ENCODE results near the gene CCL17.
A peak's percentile ranks its signal among the peaks of the same experiment; 100 is the strongest.
"Not testable (repeated sequence)": the region's sequence is repeated elsewhere in the genome, so short reads cannot be mapped to it uniquely, and the experiment has no call there.

Gene CCL17

GRCh38 chr16:57374925-57375465, 29.6 kb upstream of the CCL17 start:
- not testable (repeated sequence) for H4K8ac ChIP-seq (ENCODE audit: low read length); H3K23ac ChIP-seq (ENCODE audit: low read length in 2 of 2); H3K4me3 ChIP-seq (ENCODE audit: insufficient read depth in 1 of 2, low read depth in 1 of 2, low read length in 2 of 2); H2BK120ac ChIP-seq (ENCODE audit: low read depth, low read length); H3K4ac ChIP-seq (ENCODE audit: low read depth in 1 of 2, low read length in 2 of 2); H2BK12ac ChIP-seq (ENCODE audit: low read length in 2 of 2); H2BK5ac ChIP-seq (ENCODE audit: low read depth, low read length, poor library complexity, severe bottlenecking); DNase-seq; H3K14ac ChIP-seq (ENCODE audit: low read length in 2 of 2); H2BK15ac ChIP-seq (ENCODE audit: low read depth, poor library complexity, severe bottlenecking); H3K9ac ChIP-seq (ENCODE audit: low read length); H2AFZ ChIP-seq (ENCODE audit: low read depth, low read length); H3K27ac ChIP-seq (ENCODE audit: low read length, poor library complexity, severe bottlenecking); H3K18ac ChIP-seq (ENCODE audit: low read depth in 1 of 2, low read length in 2 of 2); H4K91ac ChIP-seq (ENCODE audit: low read length); H3K9me3 ChIP-seq (ENCODE audit: control insufficient read depth, low read length); H2AK5ac ChIP-seq (ENCODE audit: low read length, severe bottlenecking); H3K4me2 ChIP-seq (ENCODE audit: low read length, poor library complexity, severe bottlenecking)
- H3K27me3 ChIP-seq (ENCODE audit: control insufficient read depth in 1 of 2, insufficient read depth in 1 of 2, low read length in 2 of 2), result peaks cover 0 to 50% of the 10 kb centered on the region in 2 experiments
- H3K4me1 ChIP-seq (ENCODE audit: control insufficient read depth, insufficient read depth, low read depth, low read length), result peaks cover 32% of the 10 kb centered on the region
- peaks cover 22% of the 10 kb centered on the region for H3K79me1 ChIP-seq (replicated peaks; ENCODE audit: low read length, poor library complexity, severe bottlenecking)
- peaks cover 0 to 14% of the 10 kb centered on the region in 2 experiments for H3K36me3 ChIP-seq (ENCODE audit: control insufficient read depth in 1 of 2, insufficient read depth in 2 of 2, low read depth in 1 of 2, low read length in 2 of 2)
- WGBS, result 96% methylated on average over 7 of the region's 8 CpGs

DNA sequence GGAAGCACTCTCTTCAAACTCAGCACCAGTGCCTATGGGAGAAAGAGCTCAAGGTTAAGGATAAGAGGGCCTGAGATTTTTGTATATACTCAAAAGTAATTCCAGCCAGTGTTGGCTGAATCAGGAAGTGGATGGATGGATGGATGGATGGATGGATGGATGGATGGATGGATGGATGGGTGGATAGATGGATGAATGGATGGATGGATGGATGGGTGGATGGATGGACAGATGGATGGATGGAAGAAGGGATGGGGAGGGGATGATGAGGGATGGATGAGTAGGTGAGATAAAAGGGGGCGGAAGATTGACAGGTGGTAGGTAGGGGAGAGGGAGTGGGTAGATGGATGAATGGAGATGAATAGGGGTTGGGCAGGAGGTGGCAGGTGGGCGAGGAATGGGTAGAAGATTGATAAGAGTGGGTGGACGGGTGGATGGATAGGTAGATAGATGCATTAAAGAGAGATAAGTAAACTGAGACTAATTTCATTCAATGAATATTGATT, 28.2 kb upstream of the CCL17 start:
- no peak overlapping the region for H3K14ac ChIP-seq (ENCODE audit: low read length in 2 of 2)
- no peak overlapping the region for H4K8ac ChIP-seq (ENCODE audit: low read length)
- no peak overlapping the region for H4K91ac ChIP-seq (ENCODE audit: low read length)
- H3K27ac ChIP-seq (ENCODE audit: low read length, poor library complexity, severe bottlenecking), result no peak overlapping the region
- H3K4ac ChIP-seq (ENCODE audit: low read depth in 1 of 2, low read length in 2 of 2), result no peak overlapping the region
- H2AFZ ChIP-seq (ENCODE audit: low read depth, low read length), result no peak overlapping the region
- no peak overlapping the region for H2AK5ac ChIP-seq (ENCODE audit: low read length, severe bottlenecking)
- peaks cover 0 to 26% of the 10 kb centered on the region in 2 experiments for H3K36me3 ChIP-seq (ENCODE audit: control insufficient read depth in 1 of 2, insufficient read depth in 2 of 2, low read depth in 1 of 2, low read length in 2 of 2)
- H3K9ac ChIP-seq (ENCODE audit: low read length), result no peak overlapping the region
- peaks cover 28% of the 10 kb centered on the region for H3K79me1 ChIP-seq (replicated peaks; ENCODE audit: low read length, poor library complexity, severe bottlenecking)
- DNase-seq, result no peak
- H2BK120ac ChIP-seq (ENCODE audit: low read depth, low read length), result no peak overlapping the region
- H3K27me3 ChIP-seq (ENCODE audit: control insufficient read depth in 1 of 2, insufficient read depth in 1 of 2, low read length in 2 of 2), result peaks cover 0 to 47% of the 10 kb centered on the region in 2 experiments
- H2BK5ac ChIP-seq (ENCODE audit: low read depth, low read length, poor library complexity, severe bottlenecking), result no peak overlapping the region
- no peak overlapping the region for H3K23ac ChIP-seq (ENCODE audit: low read length in 2 of 2)
- no peak overlapping the region for H3K18ac ChIP-seq (ENCODE audit: low read depth in 1 of 2, low read length in 2 of 2)
- H3K4me2 ChIP-seq (ENCODE audit: low read length, poor library complexity, severe bottlenecking), result no peak overlapping the region
- 95% methylated on average over 3 of the region's 3 CpGs for WGBS
- H2BK15ac ChIP-seq (ENCODE audit: low read depth, poor library complexity, severe bottlenecking), result no peak overlapping the region
- peaks cover 35% of the 10 kb centered on the region for H3K4me1 ChIP-seq (ENCODE audit: control insufficient read depth, insufficient read depth, low read depth, low read length)
- no peak overlapping the region for H2BK12ac ChIP-seq (ENCODE audit: low read length in 2 of 2)
- no peak overlapping the region for H3K4me3 ChIP-seq (ENCODE audit: insufficient read depth in 1 of 2, low read depth in 1 of 2, low read length in 2 of 2)
- no peaks in the 10 kb centered on the region for H3K9me3 ChIP-seq (ENCODE audit: control insufficient read depth, low read length)

DNA sequence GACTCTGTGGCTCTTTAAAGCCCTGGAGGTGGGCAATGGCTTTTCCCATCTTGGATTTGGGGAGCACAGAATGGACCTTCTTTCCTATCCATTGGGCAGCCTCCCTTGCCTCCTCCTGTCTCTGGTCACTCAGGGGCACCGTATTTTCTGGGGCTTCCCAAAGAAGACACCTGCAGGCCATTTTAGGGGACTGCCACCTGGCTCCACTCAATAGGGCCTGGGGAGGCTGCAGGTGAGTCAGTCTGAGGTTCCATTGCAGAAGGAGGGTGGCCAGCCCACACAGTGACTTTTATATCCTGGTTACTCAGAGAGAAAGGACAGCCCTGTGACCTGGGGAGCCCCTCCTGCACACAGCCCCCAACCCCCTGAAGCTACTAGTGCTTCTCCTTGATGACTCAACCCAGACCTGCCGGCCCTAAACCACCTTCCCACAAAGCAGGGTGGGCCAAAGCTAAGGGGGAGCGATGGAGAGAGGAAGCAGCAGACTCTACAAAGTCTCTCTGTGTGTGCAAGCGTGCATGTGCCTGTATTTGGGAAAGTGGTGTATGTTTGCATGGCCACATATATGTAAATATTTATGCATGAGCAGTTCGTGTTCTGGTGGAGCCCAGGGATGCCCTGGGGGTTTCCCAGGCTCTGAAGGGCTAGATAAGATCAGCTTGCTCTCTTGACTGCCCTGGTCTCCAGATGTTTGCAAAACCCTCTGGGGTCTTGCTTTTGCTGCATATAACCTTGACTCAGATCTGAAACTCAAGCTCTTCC, 27.3 kb upstream of the CCL17 start:
- DNase-seq, result peak; percentile 94
- Histone ChIP-seq H2AFZ (ENCODE audit: low read depth, low read length) (no peak overlapping the region), H3K18ac (ENCODE audit: low read depth in 1 of 2, low read length in 2 of 2) (peak overlapping the region in 1 of 2 experiments; percentile 65), H3K79me1 (replicated peaks; ENCODE audit: low read length, poor library complexity, severe bottlenecking) (peaks cover 33% of the 10 kb centered on the region), H3K4me1 (ENCODE audit: control insufficient read depth, insufficient read depth, low read depth, low read length) (peaks cover 28% of the 10 kb centered on the region), H3K9me3 (ENCODE audit: control insufficient read depth, low read length) (no peaks in the 10 kb centered on the region), H3K14ac (ENCODE audit: low read length in 2 of 2) (no peak overlapping the region), H2BK15ac (ENCODE audit: low read depth, poor library complexity, severe bottlenecking) (no peak overlapping the region), H4K8ac (ENCODE audit: low read length) (peak overlapping the region; percentile 21), H3K4me2 (ENCODE audit: low read length, poor library complexity, severe bottlenecking) (peak overlapping the region; percentile 32), H2BK12ac (ENCODE audit: low read length in 2 of 2) (no peak overlapping the region), H3K36me3 (ENCODE audit: control insufficient read depth in 1 of 2, insufficient read depth in 2 of 2, low read depth in 1 of 2, low read length in 2 of 2) (peaks cover 0 to 34% of the 10 kb centered on the region in 2 experiments), H3K23ac (ENCODE audit: low read length in 2 of 2) (no peak overlapping the region), H4K91ac (ENCODE audit: low read length) (no peak overlapping the region), H3K9ac (ENCODE audit: low read length) (no peak overlapping the region), H3K27ac (ENCODE audit: low read length, poor library complexity, severe bottlenecking) (peak overlapping the region; percentile 79), H2AK5ac (ENCODE audit: low read length, severe bottlenecking) (peak overlapping the region; percentile 49), H3K4me3 (ENCODE audit: insufficient read depth in 1 of 2, low read depth in 1 of 2, low read length in 2 of 2) (no peak overlapping the region), H3K4ac (ENCODE audit: low read depth in 1 of 2, low read length in 2 of 2) (no peak overlapping the region), H2BK5ac (ENCODE audit: low read depth, low read length, poor library complexity, severe bottlenecking) (no peak overlapping the region), H3K27me3 (ENCODE audit: control insufficient read depth in 1 of 2, insufficient read depth in 1 of 2, low read length in 2 of 2) (peaks cover 0 to 38% of the 10 kb centered on the region in 2 experiments), H2BK120ac (ENCODE audit: low read depth, low read length) (no peak overlapping the region)
- WGBS, result 64% methylated on average over 5 of the region's 5 CpGs

- Histone ChIP-seq H2BK5ac (ENCODE audit: low read depth, low read length, poor library complexity, severe bottlenecking) (no peak overlapping the region), H4K8ac (ENCODE audit: low read length) (no peak overlapping the region), H2BK15ac (ENCODE audit: low read depth, poor library complexity, severe bottlenecking) (no peak overlapping the region), H3K4me2 (ENCODE audit: low read length, poor library complexity, severe bottlenecking) (no peak overlapping the region), H3K79me1 (replicated peaks; ENCODE audit: low read length, poor library complexity, severe bottlenecking) (peaks cover 39% of the 10 kb centered on the region), H4K91ac (ENCODE audit: low read length) (no peak overlapping the region), H3K18ac (ENCODE audit: low read depth in 1 of 2, low read length in 2 of 2) (no peak overlapping the region), H3K27me3 (ENCODE audit: control insufficient read depth in 1 of 2, insufficient read depth in 1 of 2, low read length in 2 of 2) (peaks cover 0 to 16% of the 10 kb centered on the region in 2 experiments), H3K4ac (ENCODE audit: low read depth in 1 of 2, low read length in 2 of 2) (no peak overlapping the region), H3K36me3 (ENCODE audit: control insufficient read depth in 1 of 2, insufficient read depth in 2 of 2, low read depth in 1 of 2, low read length in 2 of 2) (peaks cover 0 to 49% of the 10 kb centered on the region in 2 experiments), H3K27ac (ENCODE audit: low read length, poor library complexity, severe bottlenecking) (no peak overlapping the region), H2BK120ac (ENCODE audit: low read depth, low read length) (no peak overlapping the region), H2AK5ac (ENCODE audit: low read length, severe bottlenecking) (peak overlapping the region; percentile 1), H3K4me3 (ENCODE audit: insufficient read depth in 1 of 2, low read depth in 1 of 2, low read length in 2 of 2) (no peak overlapping the region), H3K4me1 (ENCODE audit: control insufficient read depth, insufficient read depth, low read depth, low read length) (peaks cover 34% of the 10 kb centered on the region), H2AFZ (ENCODE audit: low read depth, low read length) (no peak overlapping the region), H3K23ac (ENCODE audit: low read length in 2 of 2) (no peak overlapping the region), H3K14ac (ENCODE audit: low read length in 2 of 2) (no peak overlapping the region), H3K9ac (ENCODE audit: low read length) (no peak overlapping the region), H3K9me3 (ENCODE audit: control insufficient read depth, low read length) (no peaks in the 10 kb centered on the region), H2BK12ac (ENCODE audit: low read length in 2 of 2) (peak overlapping the region in 1 of 2 experiments; percentile 21)
- DNase-seq, result peak; percentile 44
- WGBS, result 95% methylated on average over 8 of the region's 10 CpGs
Measured at GRCh38 chr16:57379579-57379978, 25.0 kb upstream of the CCL17 start.
